SK-N-SH (cell line): ENCODE measurements around the gene CLDN18. TPM values are rescaled to one million over a fixed set of nuclear protein-coding genes. Genes with fewer than 3 reads are reported as not detected.

Source experiments
- CTCF ChIA-PET: fragments of 300-600, 350-600 bp; formaldehyde crosslinking; extraction: SDS; loops from one replicate; lab custom pipeline; 2021; lab: Yijun Ruan, JAX
- POLR2A ChIA-PET: fragments of 350-600 bp; sonication (Branson Sonifier 250); formaldehyde crosslinking; extraction: SDS; loops from one replicate; lab custom pipeline; 2020; ENCODE audit warnings: antibody characterized with exemption, inconsistent platforms; lab: Yijun Ruan, JAX
- DNase-seq: peaks from one replicate; pipeline ENCODE4 v3.0.0; 2012
- H2AFZ ChIP-seq: fragments of 200-600 bp; sonication (generic); 2 replicates; pipeline ENCODE4 v1.8.1; 2016; ENCODE audit warnings: antibody characterized with exemption, mild to moderate bottlenecking, low read depth
- H3F3A ChIP-seq: fragments of 200-600 bp; sonication (generic); replicated peaks from 2 replicates; pipeline ENCODE3; 2016; ENCODE audit warnings: antibody characterized with exemption, mild to moderate bottlenecking; ENCODE audit not compliant: insufficient read depth
- H3K27ac ChIP-seq, 2 experiments: fragments of 200-500 bp in 1 of 2; fragments of 200-600 bp in 1 of 2; sonication (Bioruptor generic) in 1 of 2; sonication (generic), shearing (Covaris generic) in 1 of 2; 2 replicates each; pipeline versions ENCODE4 v1.5.1 to v1.6.1; 2014 to 2016; ENCODE audit warnings: low read depth in 2 of 2, inconsistent platforms in 1 of 2, low read length in 1 of 2, mild to moderate bottlenecking in 1 of 2, mixed read lengths in 1 of 2
- H3K27me3 ChIP-seq: fragments of 200-600 bp; sonication (generic), shearing (Covaris generic); 2 replicates; pipeline ENCODE4 v1.6.1; 2016; ENCODE audit warnings: mixed run types; ENCODE audit not compliant: insufficient read depth
- H3K36me3 ChIP-seq, 2 experiments: fragments of 200-500 bp in 1 of 2; fragments of 200-600 bp in 1 of 2; sonication (Bioruptor generic) in 1 of 2; sonication (generic) in 1 of 2; replicated peaks in 1 of 2; 2 replicates each; pipeline versions ENCODE3 to v1.5.1; 2014 to 2016; ENCODE audit warnings: low read length in 1 of 2, mild to moderate bottlenecking in 1 of 2; ENCODE audit not compliant: insufficient read depth in 2 of 2, control insufficient read depth in 1 of 2
- H3K4me1 ChIP-seq, 2 experiments: fragments of 200-500 bp in 1 of 2; fragments of 200-600 bp in 1 of 2; sonication (Bioruptor generic) in 1 of 2; sonication (generic), shearing (Covaris generic) in 1 of 2; 2 replicates each; pipeline versions ENCODE4 v1.5.1 to v1.6.1; 2014 to 2016; ENCODE audit warnings: low read depth in 1 of 2, low read length in 1 of 2, mixed run types in 1 of 2; ENCODE audit not compliant: insufficient read depth in 2 of 2, control insufficient read depth in 1 of 2
- H3K4me2 ChIP-seq: fragments of 200-600 bp; sonication (generic), shearing (Covaris generic); 2 replicates; pipeline ENCODE4 v1.6.1; 2017; ENCODE audit warnings: mixed run types
- H3K4me3 ChIP-seq, 2 experiments: fragments of 200-500 bp in 1 of 2; fragments of 200-600 bp in 1 of 2; sonication (Bioruptor generic) in 1 of 2; sonication (generic), shearing (Covaris generic) in 1 of 2; 2 replicates each; pipeline versions ENCODE4 v1.5.1 to v1.8.1; 2014 to 2016; ENCODE audit warnings: low read depth in 2 of 2, inconsistent platforms in 1 of 2, low read length in 1 of 2, mild to moderate bottlenecking in 1 of 2, mixed read lengths in 1 of 2, moderate library complexity in 1 of 2
- H3K79me2 ChIP-seq: fragments of 200-600 bp; sonication (generic); 2 replicates; pipeline ENCODE4 v1.8.1; 2017; ENCODE audit warnings: mild to moderate bottlenecking; ENCODE audit not compliant: insufficient read depth
- H3K9ac ChIP-seq: fragments of 200-600 bp; sonication (generic); 2 replicates; pipeline ENCODE4 v1.6.1; 2017; ENCODE audit warnings: mixed run types
- H3K9me2 ChIP-seq: fragments of 200-600 bp; sonication (generic); 2 replicates; pipeline ENCODE4 v1.6.1; 2017; ENCODE audit warnings: mixed run types
- H3K9me3 ChIP-seq: fragments of 200-600 bp; sonication (generic); 2 replicates; pipeline ENCODE4 v1.6.1; 2017; ENCODE audit warnings: mixed run types, mild to moderate bottlenecking, moderate library complexity
- H4K20me1 ChIP-seq: fragments of 200-600 bp; sonication (generic); 2 replicates; pipeline ENCODE4 v1.6.1; 2017; ENCODE audit warnings: mild to moderate bottlenecking, mixed run types; ENCODE audit not compliant: insufficient read depth
- ELF1 ChIP-seq: IDR thresholded peaks from 2 replicates; pipeline ENCODE4 v1.4.0; 2012
- FOSL2 ChIP-seq: IDR thresholded peaks from 2 replicates; pipeline ENCODE4 v1.4.0; 2012; ENCODE audit warnings: low read depth, mild to moderate bottlenecking, moderate library complexity, borderline replicate concordance
- NFIC ChIP-seq: IDR thresholded peaks from 2 replicates; pipeline ENCODE4 v1.4.0; 2012; ENCODE audit warnings: borderline replicate concordance
- RAD21 ChIP-seq: IDR thresholded peaks from 2 replicates; pipeline ENCODE4 v1.6.1; 2012; ENCODE audit warnings: mild to moderate bottlenecking, low read length
- RFX5 ChIP-seq: IDR thresholded peaks from 2 replicates; pipeline ENCODE4 v1.6.1; 2012; ENCODE audit warnings: mild to moderate bottlenecking, improper control_type of control experiment, low read length
- TEAD4 ChIP-seq: IDR thresholded peaks from 2 replicates; pipeline ENCODE4 v1.4.0; 2012; ENCODE audit warnings: mild to moderate bottlenecking, borderline replicate concordance; ENCODE audit not compliant: insufficient read depth
- WGBS: methylation state at CpG from one replicate; pipeline ENCODE4 v1.1.6; 2017; ENCODE audit warnings: low lambda C conversion rate; 5-methylcytosine and 5-hydroxymethylcytosine counted together
- polyA plus RNA-seq, 3 experiments: library from polyadenylated mRNA; depleted of rRNA; stranded (reverse); fragments of >200 nt; gene quantifications; 2 replicates each; pipeline ENCODE4 v1.2.3, GENCODE V29; 2012

CLDN18 gene
- polyA plus RNA-seq, 1 of the 3 experiments (the other 2 are of a cell fraction) = not detected

GRCh38 chr3:138057384-138057783 lies 47.4 kb downstream of the CLDN18 start:
- Histone ChIP-seq H3K4me2 (no peak overlapping the region), H3K4me1 (peaks cover 3 to 4% of the 10 kb centered on the region in 2 experiments; a peak in 3 of 4 replicates), H3K36me3 (peaks cover 11 to 31% of the 10 kb centered on the region in 2 experiments), H3K4me3 (no peak overlapping the region), H3K9me3 (no peaks in the 10 kb centered on the region), H3K9me2 (no peaks in the 10 kb centered on the region), H2AFZ (no peak overlapping the region), H3K79me2 (no peaks in the 10 kb centered on the region), H3K27me3 (no peaks in the 10 kb centered on the region), H4K20me1 (0 out of 2 replicates have a peak, but pooled peaks cover 2% of the 10 kb centered on the region), H3K9ac (no peak overlapping the region), H3K27ac (no peak overlapping the region), H3F3A (no peaks in the 10 kb centered on the region)
- POLR2A ChIA-PET = no interaction called here
- no peak for TF ChIP-seq RFX5
- WGBS = 93% methylated on average over 3 of the region's 3 CpGs
- no peak for DNase-seq
- CTCF ChIA-PET = interaction anchor here (1.0 kb wide), 1 partner anchor 62 kb away, joined by 3 read pairs; no protein-coding TSS in a partner anchor

- Histone ChIP-seq H3K9me3 (no peaks in the 10 kb centered on the region), H3K9ac (no peak overlapping the region), H3K4me2 (no peak overlapping the region), H2AFZ (no peak overlapping the region), H3F3A (peaks cover 10% of the 10 kb centered on the region), H3K36me3 (peaks cover 22 to 29% of the 10 kb centered on the region in 2 experiments), H3K9me2 (no peaks in the 10 kb centered on the region), H3K79me2 (no peaks in the 10 kb centered on the region), H3K27ac (peak overlapping the region in 1 of 2 experiments; percentile 16; a peak in 1 of 4 replicates), H3K4me1 (peaks cover 3 to 8% of the 10 kb centered on the region in 2 experiments; a peak in 3 of 4 replicates), H3K4me3 (no peak overlapping the region), H3K27me3 (no peaks in the 10 kb centered on the region), H4K20me1 (peaks cover 10% of the 10 kb centered on the region; the same call in 1 of the 2 replicates)
- ChIA-PET CTCF (interaction anchor here (1.1 to 2.2 kb wide), 4 partner anchors 9 to 112 kb away, joined by 3 to 5 read pairs (median 4); no protein-coding TSS in a partner anchor), POLR2A (no interaction called here)
- no peak for DNase-seq
- TF ChIP-seq NFIC (0 out of 2 replicates have a peak, but pooled peaks have one; percentile 19), FOSL2 (no peak)
Observed at GRCh38 chr3:138059261-138059660, 49.3 kb downstream of the CLDN18 start.

- CTCF ChIA-PET = interaction anchor here (1.0 to 2.2 kb wide), 6 partner anchors 8 to 114 kb away, joined by 3 to 9 read pairs (median 5); no protein-coding TSS in a partner anchor
- H3F3A ChIP-seq = peaks cover 10% of the 10 kb centered on the region
- H3K27ac ChIP-seq = no peak overlapping the region
- H3K4me3 ChIP-seq = no peak overlapping the region
- H3K9ac ChIP-seq = no peak overlapping the region
- 89% methylated on average over 1 of the region's 2 CpGs for whole genome bisulfite sequencing
- H4K20me1 ChIP-seq = peaks cover 10% of the 10 kb centered on the region; the same call in 1 of the 2 replicates
- no peak for DNase-seq
- no peaks in the 10 kb centered on the region for H3K9me3 ChIP-seq
- H3K4me1 ChIP-seq = peaks cover 3 to 8% of the 10 kb centered on the region in 2 experiments; a peak in 3 of 4 replicates
- H2AFZ ChIP-seq = no peak overlapping the region
- H3K79me2 ChIP-seq = no peaks in the 10 kb centered on the region
- POLR2A ChIA-PET = interaction anchor here (1.6 kb wide), 1 partner anchor 55 kb away, joined by 3 read pairs; the partner anchor contains the start of gene DZIP1L
- H3K36me3 ChIP-seq = peaks cover 35 to 37% of the 10 kb centered on the region in 2 experiments
- no peaks in the 10 kb centered on the region for H3K9me2 ChIP-seq
- H3K27me3 ChIP-seq = no peaks in the 10 kb centered on the region
- no peak overlapping the region for H3K4me2 ChIP-seq
- TF ChIP-seq ELF1 (no peak), RAD21 (no peak), TEAD4 (no peak)
Observed at GRCh38 chr3:138060792-138061191, 50.8 kb downstream of the CLDN18 start.
